Choroid plexus epithelial cell (primary cell): Measurements from ENCODE around the gene HLA-DRB1.

Experiments
- DNase-seq: peaks from one replicate; pipeline ENCODE4 v3.0.0-alpha.2; 2010; ENCODE audit warnings: low read depth
- H3K4me3 ChIP-seq: 2 replicates; pipeline ENCODE4 v1.5.1; 2011; ENCODE audit warnings: low read depth, mild to moderate bottlenecking, control low read depth, low read length, moderate library complexity
- CTCF ChIP-seq: conservative IDR thresholded peaks from 2 replicates; pipeline ENCODE4 v1.5.1; 2011; ENCODE audit warnings: low read depth, mild to moderate bottlenecking, control low read depth, inconsistent platforms, low read length, moderate library complexity

HLA-DRB1 gene

GRCh38 chr6:32608362-32608761, 18.7 kb upstream of the HLA-DRB1 start:
- no peak for DNase-seq
- no peak overlapping the region for H3K4me3 ChIP-seq
- TF ChIP-seq CTCF: no peak

DNA sequence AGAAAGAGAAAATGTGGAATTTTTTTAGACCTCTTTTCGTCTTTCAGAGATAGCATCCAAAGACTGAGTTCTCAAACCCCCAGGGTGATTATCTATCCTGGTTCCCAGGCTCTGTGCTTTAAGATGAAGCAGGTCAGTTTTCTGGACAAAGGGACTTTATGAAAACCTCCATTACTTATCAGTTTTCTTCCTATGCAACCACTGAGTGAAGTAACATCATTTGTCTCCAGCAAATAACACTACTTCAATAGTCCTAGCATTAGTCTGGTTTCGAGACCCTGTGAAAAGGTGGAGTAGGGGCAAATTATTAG, 18.3 kb upstream of the HLA-DRB1 start:
- no peak overlapping the region for H3K4me3 ChIP-seq
- no peak for TF ChIP-seq CTCF
- no peak for DNase-seq

DNA sequence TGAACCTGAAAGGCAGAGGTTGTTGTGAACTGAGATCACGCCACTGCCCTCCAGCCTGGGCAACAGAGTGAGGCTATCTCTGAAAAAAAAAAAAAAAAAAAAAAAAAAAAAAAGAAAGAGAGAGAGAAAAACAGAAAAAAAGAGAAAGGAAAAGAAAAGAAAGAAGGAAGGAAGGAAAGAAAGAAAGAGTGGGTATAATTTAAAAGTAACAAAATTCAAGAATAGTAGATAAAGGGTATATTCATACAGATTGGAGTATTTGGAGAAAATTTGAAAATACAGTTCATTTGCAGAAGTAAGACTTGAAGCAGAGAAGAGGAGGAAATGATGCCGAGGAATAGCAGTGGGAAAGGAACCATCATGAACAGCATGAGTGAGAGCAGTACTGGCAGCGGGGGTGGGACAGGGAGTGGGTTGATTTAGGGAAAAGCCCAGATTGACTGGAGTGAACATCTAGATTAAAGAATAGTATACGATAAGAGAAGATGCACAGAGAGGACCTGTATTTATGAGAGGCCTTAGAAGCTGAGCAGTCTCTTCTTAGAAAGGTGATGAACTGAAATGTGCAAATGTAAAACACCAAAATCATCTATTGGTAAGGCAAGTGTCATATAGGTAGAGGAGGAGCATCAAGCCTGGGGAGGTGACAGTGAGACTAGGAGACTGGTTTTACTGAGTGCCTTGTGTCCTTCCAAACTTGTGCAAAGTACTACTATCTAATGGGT, 17.8 kb upstream of the HLA-DRB1 start:
- no peak overlapping the region for H3K4me3 ChIP-seq
- no peak for DNase-seq
- no peak for TF ChIP-seq CTCF

GRCh38 chr6:32604434-32604877, 14.8 kb upstream of the HLA-DRB1 start:
- peak; percentile 12 for DNase-seq
- no peak overlapping the region for H3K4me3 ChIP-seq
- TF ChIP-seq CTCF: no peak

DNA sequence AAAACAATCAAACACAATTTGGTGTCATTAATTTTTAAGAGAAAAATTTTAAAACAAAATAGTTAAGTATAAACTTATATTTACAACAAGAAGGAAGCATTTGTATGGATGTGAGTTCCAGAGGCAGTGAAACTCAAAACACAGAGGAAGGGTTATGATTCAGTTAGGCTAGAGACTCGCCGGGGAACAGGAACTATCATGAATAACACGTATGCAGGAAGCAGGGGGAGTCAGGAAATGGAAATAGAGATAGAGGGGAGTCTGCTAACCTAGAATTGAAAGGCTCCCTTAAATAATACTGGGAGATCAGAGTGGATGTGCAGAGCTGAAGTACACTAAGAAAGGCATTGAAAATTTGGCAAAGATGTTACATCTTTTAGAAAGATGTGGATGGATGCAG, 14.2 kb upstream of the HLA-DRB1 start:
- no peak for TF ChIP-seq CTCF
- H3K4me3 ChIP-seq: no peak overlapping the region
- DNase-seq: no peak

DNA sequence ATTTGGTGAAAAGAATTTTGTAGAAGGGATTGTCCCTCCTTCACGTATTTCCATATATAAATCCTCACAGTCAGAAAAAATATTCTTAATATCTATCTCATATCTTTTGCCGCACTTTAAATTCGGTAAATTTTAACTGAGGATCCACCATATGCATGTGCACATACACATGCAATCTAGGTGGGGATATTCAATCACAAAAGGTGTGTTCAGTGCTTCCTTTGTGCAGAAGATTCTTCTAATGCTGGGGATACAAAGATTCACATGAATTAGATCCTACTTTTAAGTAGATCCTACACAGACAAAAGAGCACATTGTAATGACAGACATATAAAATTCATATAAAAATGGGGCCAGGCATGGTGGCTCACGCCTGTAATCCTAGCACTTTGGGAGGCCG, 13.6 kb upstream of the HLA-DRB1 start:
- no peak for TF ChIP-seq CTCF
- no peak overlapping the region for H3K4me3 ChIP-seq
- DNase-seq: no peak

GRCh38 chr6:32602383-32602782, 12.7 kb upstream of the HLA-DRB1 start:
- no peak overlapping the region for H3K4me3 ChIP-seq
- no peak for TF ChIP-seq CTCF
- no peak for DNase-seq
